GM19328 (cell line): ENCODE data around the gene WDR89.
"Not testable (repeated sequence)": the region's sequence is repeated elsewhere in the genome, so short reads cannot be mapped to it uniquely, and the experiment has no call there.

Experiments
- ATAC-seq: cut with Tn5 transposase; IDR thresholded peaks from one replicate; pipeline ENCODE4 v1.9.1; 2021; ENCODE audit warnings: mild to moderate bottlenecking, moderate library complexity; ENCODE audit not compliant: unreplicated experiment

The WDR89 gene

GRCh38 chr14:63603749-63604277 lies 37.9 kb downstream of the WDR89 start:
- no peak for ATAC-seq

- no peak for ATAC-seq
These were observed 42.9 kb downstream of the WDR89 start for GRCh38 chr14:63598807-63599206.

- no peak for ATAC-seq
These were observed 44.5 kb downstream of the WDR89 start for GRCh38 chr14:63596998-63597658.

DNA sequence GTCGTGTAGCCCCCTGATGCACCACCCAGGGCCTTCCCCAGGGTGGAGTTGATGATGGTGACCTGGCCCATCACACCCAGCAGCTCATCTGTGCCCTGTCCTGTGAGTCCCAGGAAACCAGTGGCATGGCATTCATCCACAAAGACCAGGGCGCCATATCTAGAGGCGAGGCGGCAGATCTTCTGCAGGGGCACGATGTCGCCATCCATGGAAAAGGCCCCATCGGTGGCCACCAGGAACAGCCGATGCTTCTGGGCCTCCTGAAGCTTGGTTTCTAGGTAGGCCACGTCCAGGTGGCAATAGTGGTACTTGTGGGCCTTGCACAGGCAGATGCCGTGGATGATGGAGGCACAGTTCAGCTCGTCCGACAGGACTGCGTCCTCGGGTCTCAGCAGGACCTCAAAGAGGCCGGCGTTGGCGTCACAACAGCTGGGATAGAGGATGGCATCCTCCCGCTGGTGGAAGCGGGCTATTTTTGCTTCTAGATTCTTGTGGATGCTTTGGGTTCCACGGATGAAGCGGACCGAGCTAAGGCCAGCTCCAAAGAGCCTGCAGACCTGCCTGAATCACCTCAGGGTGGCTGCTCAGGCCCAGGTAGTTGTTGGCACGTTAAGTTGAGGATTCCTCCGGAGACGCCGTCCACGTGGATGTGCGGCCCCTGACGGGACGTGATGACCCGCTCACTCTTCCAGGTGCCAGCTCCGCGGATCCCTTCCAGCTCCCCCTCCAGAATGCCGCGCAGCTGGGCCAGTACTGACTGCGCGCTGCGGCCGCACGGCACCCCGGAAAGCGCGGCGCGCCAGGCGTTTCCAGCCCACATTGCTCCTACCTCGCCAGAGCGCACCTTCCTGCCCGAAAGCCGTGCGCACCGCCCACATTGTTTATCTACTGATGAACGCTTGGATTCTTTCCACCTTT lies 47.0 kb downstream of the WDR89 start:
- no peak for ATAC-seq

DNA sequence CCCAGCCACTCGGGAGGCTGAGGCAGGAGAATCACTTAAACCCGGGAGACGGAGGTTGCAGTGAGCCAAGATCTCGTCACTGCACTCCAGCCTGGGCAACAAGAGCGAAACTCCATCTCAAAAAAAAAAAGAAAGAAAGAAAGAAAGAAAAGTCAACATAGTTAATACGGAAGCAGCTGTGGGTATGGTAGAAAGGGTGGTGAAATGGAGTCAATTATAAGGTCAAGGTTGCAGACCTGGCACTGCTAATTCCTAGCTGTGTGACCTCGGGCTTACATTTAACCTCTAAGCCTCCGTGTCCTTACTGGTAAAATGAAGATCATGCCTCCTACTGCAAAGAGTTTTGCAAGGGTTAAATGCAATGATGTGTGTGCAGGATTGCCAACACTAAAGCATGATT lies 58.6 kb downstream of the WDR89 start:
- ATAC-seq: not testable (repeated sequence)

DNA sequence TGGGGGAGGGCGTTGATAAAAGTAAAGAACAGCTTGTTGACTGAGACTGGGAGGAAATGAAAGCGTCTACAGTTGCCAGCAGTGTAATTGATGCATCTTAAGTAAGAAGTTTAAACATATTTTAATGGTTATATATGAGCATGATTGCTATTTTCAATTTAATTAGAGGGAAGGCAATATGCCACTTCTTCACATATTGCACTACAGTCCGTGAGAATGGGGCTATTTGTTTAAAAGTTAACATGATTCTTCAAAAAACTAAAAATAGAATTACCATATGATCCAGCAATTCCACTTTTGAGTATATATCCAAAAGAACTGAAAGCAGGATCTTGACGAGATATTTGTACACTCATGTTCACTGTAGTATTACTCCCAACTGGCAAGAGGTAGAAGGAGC lies 60.2 kb downstream of the WDR89 start:
- ATAC-seq: no peak

- ATAC-seq: no peak
These were observed 63.4 kb downstream of the WDR89 start for GRCh38 chr14:63578300-63578699.

GRCh38 chr14:63573581-63573980 lies 68.1 kb downstream of the WDR89 start:
- ATAC-seq: no peak

DNA sequence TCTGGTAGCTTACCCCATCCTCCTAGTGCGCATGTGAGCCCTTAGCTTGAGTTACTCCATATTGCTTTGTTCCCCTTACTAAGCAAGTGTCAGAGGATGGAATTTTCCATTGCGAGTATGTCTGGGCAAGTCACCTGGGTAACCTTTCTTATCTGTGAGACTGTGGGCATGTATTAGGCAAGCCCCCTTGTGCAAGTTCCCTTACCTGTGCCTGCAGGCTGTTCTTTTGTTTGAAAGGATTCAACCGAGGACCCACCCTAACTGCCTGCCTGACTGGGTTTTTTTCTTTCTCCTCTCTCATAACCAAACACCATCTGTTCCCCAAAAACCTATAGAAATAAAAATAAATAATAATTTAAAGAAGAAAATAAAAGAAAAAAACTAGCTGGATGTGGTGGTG lies 76.2 kb downstream of the WDR89 start:
- no peak for ATAC-seq

GRCh38 chr14:63564318-63564717 lies 77.4 kb downstream of the WDR89 start:
- no peak for ATAC-seq

DNA sequence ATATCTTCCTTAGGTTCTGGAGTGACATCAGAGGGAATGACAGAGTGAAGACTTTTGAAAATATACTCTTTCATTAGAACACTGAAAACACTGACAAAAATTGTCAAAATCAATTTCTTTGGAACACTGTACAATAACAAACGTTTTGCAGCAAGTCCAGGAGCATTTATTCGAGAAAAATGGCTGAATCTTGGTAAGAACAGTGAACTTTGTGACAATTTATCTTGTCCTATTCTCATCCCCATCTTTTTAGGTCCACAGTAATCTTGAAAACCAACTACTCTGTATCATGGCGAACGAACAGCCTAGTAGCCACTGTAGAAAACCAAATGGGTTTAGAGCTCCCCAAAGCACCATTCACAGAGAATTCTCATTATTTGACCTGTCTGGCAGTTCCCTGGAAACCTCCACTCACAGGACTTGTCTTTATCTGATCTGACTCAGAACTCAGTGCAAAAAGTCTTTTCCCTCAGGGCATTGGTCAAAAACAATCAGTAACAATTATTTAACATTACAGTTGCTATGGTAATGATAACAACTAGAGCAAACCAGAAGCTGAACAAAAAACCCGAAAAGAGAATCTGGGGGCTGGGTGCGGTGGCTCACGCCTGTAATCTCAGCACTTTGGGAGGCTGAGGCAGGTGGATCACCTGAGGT lies 78.2 kb downstream of the WDR89 start:
- no peak for ATAC-seq

GRCh38 chr14:63562405-63562804 lies 79.3 kb downstream of the WDR89 start:
- ATAC-seq: no peak

DNA sequence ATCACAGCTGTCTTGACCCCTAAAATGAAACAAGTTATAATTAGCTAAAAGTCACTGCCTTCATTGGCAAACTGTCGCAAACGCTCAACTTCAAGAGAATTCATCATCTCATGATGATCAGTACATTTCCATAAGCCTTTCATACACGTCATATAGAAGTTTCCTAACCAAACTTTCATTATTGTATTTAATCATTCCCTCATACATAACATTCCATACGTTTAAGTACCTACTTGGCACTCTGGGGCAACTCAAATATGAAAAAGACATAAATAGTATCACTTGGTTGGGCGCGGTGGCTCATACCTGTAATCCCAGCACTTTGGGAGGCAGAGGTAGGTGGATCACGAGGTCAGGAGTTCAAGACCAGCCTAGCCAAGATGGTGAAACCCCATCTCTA lies 86.1 kb downstream of the WDR89 start:
- ATAC-seq: no peak

DNA sequence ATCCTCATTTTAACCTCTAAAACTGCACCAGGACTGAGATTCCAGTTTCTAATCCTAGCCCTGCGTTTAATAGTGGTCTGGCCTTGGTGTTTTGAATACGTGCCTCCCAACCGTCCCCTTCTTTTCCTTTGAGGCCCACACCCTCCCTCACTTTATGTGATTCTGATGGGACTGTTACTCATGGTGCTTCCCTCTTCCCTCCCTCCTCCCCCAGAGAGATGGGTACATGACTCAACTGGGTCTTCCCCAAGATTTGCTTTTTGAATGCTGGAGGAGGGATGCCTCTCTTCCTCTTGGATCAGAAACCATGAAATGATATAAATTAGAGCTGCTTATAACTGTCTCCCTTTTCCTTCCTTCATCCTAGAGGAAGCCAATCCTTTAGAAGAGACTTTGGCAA lies 90.3 kb downstream of the WDR89 start:
- ATAC-seq: no peak

DNA sequence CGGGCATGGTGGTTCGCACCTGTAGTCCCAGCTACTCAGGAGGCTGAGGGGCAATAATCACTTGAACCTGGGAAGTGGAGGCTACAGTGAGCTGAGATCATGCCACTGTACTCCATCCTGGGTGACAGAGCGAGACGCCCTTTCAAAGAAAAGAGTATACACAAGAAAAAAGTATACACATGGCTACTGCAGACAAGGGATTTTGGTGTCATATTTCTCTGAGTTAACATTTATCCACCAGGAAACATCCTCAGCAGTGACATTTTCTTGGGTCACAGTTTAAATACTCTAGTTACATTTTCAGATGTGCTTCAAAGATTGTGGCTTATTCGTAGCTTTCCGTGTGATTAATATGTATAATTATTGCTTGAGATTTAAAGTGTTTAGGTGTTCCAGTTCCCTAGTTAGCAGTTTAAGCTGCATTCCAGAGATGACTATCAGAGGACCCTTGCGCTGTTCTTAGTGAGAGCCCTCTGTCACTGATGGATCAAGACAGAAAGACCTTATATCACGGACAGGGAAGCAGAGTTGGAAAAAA lies 93.8 kb downstream of the WDR89 start:
- ATAC-seq: no peak
